Measurements from ENCODE around the gene HSD11B2.

Gene HSD11B2

DNA sequence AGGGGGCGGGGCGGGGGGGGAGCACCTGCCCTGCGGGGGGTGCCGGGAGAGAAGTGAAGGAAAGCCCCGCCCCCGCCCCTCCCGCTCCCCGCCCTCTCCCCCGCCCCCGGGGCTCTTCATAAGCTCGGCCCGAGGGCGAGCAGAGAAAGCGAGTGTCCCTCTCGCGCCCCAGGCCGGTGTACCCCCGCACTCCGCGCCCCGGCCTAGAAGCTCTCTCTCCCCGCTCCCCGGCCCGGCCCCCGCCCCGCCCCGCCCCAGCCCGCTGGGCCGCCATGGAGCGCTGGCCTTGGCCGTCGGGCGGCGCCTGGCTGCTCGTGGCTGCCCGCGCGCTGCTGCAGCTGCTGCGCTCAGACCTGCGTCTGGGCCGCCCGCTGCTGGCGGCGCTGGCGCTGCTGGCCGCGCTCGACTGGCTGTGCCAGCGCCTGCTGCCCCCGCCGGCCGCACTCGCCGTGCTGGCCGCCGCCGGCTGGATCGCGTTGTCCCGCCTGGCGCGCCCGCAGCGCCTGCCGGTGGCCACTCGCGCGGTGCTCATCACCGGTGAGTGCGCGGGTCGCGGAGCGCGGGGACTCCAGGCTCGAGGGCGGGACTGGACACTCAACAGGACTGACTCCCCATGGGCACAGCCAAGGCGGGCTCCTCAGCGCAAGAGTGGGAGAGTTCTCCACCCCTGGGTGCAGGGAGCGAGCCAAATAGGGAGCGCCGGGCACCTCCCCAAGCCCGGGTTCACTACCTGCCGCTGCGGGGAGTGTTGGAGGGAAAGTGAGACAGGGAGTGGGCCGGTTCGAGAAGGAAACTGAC is at the start of gene HSD11B2:
HSD11B2 (plus strand) TSS at position 145 of the 798 bp plus-strand sequence; CDS start at position 273, 128 bp downstream.
- no peaks in the 10 kb centered on the region; the same call in 1 of the 2 replicates for H3K4me1 ChIP-seq (ENCODE audit: control insufficient read depth, insufficient read depth, low read length)
- H3K4me3 ChIP-seq (ENCODE audit: low read depth, low read length), result peak within 1 kb of the TSS; percentile 17
- peaks cover 0 to 3% of the 10 kb centered on the region in 2 experiments; a peak in 1 of 3 replicates for H3K36me3 ChIP-seq (ENCODE audit: control insufficient read depth in 2 of 2, insufficient read depth in 1 of 2, low read length in 2 of 2)
- CTCF ChIA-PET, result interaction anchor here (0.7 to 1.2 kb wide), 2 partner anchors 14 to 164 kb away, joined by 3 to 4 read pairs; no protein-coding TSS in a partner anchor
- peak within 1 kb of the TSS; percentile 2; the same call in 1 of the 2 replicates for H3K27ac ChIP-seq (ENCODE audit: extremely low read depth, low read depth, low read length)
- POLR2A ChIA-PET, result interaction anchor here (0.5 to 1.2 kb wide), 5 partner anchors 10 to 153 kb away, joined by 3 to 6 read pairs (median 3); no protein-coding TSS in a partner anchor
- H3K9me3 ChIP-seq (ENCODE audit: control insufficient read depth, insufficient read depth, low read depth, low read length), result no peaks in the 10 kb centered on the region
- TF ChIP-seq ZNF837 (tag by site-specific recombination; IDR thresholded peaks at IDR 0.05), result no peak
- TF ChIP-seq ZNF19 (tag by site-specific recombination; IDR thresholded peaks at IDR 0.05; ENCODE audit: low read depth), result no peak
- no peak for TF ChIP-seq ZXDB (tag by site-specific recombination; IDR thresholded peaks at IDR 0.05)
- TF ChIP-seq ZNF112 (tag by site-specific recombination; IDR thresholded peaks at IDR 0.05), result no peak
- no peak for TF ChIP-seq MEIS1 (CRISPR knock-in tag; IDR thresholded peaks at IDR 0.05; ENCODE audit: borderline replicate concordance)
- no peak for TF ChIP-seq ZEB2 (tag by site-specific recombination; IDR thresholded peaks at IDR 0.05)
- no peak for TF ChIP-seq OSR2 (tag by site-specific recombination; IDR thresholded peaks at IDR 0.05)
- TF ChIP-seq ZNF175 (tag by site-specific recombination; IDR thresholded peaks at IDR 0.05), result no peak
- peak; percentile 27; the same call in 1 of the 2 replicates for TF ChIP-seq ZBTB20 (tag by site-specific recombination; IDR thresholded peaks at IDR 0.05)
- no peak for TF ChIP-seq GLI2 (tag by site-specific recombination; IDR thresholded peaks at IDR 0.05; ENCODE audit: borderline replicate concordance, low read depth)
- TF ChIP-seq ZNF530 (tag by site-specific recombination; IDR thresholded peaks at IDR 0.05; ENCODE audit: low read depth), result no peak
- peak; percentile 18; the same call in 1 of the 2 replicates for TF ChIP-seq ZIC2 (tag by site-specific recombination; IDR thresholded peaks at IDR 0.05)
- TF ChIP-seq ZNF37A (tag by site-specific recombination; IDR thresholded peaks at IDR 0.05), result no peak
- TF ChIP-seq KLF1 (tag by site-specific recombination; IDR thresholded peaks at IDR 0.05), result 0 out of 2 replicates have a peak, but pooled peaks have one; percentile 26
- TF ChIP-seq GLIS1 (tag by site-specific recombination; IDR thresholded peaks at IDR 0.05), result peak; percentile 21; the same call in 1 of the 2 replicates
- TF ChIP-seq PRDM1 (tag by site-specific recombination; IDR thresholded peaks at IDR 0.05), result peak; percentile 65
- no peak for TF ChIP-seq RBAK (tag by site-specific recombination; IDR thresholded peaks at IDR 0.05)
- 0 out of 2 replicates have a peak, but pooled peaks have one; percentile 1 for TF ChIP-seq KLF9 (tag by site-specific recombination; IDR thresholded peaks at IDR 0.05; ENCODE audit: low read depth)
- TF ChIP-seq ZNF311 (tag by site-specific recombination; IDR thresholded peaks at IDR 0.05; ENCODE audit: borderline replicate concordance), result no peak
- TF ChIP-seq, protein P1, sequence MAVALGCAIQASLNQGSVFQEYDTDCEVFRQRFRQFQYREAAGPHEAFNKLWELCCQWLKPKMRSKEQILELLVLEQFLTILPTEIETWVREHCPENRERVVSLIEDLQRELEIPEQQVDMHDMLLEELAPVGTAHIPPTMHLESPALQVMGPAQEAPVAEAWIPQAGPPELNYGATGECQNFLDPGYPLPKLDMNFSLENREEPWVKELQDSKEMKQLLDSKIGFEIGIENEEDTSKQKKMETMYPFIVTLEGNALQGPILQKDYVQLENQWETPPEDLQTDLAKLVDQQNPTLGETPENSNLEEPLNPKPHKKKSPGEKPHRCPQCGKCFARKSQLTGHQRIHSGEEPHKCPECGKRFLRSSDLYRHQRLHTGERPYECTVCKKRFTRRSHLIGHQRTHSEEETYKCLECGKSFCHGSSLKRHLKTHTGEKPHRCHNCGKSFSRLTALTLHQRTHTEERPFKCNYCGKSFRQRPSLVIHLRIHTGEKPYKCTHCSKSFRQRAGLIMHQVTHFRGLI (tag by site-specific recombination; IDR thresholded peaks at IDR 0.05), result no peak
- TF ChIP-seq, protein P2, sequence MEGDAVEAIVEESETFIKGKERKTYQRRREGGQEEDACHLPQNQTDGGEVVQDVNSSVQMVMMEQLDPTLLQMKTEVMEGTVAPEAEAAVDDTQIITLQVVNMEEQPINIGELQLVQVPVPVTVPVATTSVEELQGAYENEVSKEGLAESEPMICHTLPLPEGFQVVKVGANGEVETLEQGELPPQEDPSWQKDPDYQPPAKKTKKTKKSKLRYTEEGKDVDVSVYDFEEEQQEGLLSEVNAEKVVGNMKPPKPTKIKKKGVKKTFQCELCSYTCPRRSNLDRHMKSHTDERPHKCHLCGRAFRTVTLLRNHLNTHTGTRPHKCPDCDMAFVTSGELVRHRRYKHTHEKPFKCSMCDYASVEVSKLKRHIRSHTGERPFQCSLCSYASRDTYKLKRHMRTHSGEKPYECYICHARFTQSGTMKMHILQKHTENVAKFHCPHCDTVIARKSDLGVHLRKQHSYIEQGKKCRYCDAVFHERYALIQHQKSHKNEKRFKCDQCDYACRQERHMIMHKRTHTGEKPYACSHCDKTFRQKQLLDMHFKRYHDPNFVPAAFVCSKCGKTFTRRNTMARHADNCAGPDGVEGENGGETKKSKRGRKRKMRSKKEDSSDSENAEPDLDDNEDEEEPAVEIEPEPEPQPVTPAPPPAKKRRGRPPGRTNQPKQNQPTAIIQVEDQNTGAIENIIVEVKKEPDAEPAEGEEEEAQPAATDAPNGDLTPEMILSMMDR (tag by site-specific recombination; IDR thresholded peaks at IDR 0.05), result peak; percentile 60
- TF ChIP-seq ZNF423 (tag by site-specific recombination; IDR thresholded peaks at IDR 0.05), result 0 out of 2 replicates have a peak, but pooled peaks have one; percentile 46
- TF ChIP-seq SP2 (tag by site-specific recombination; IDR thresholded peaks at IDR 0.05), result 0 out of 2 replicates have a peak, but pooled peaks have one; percentile 15
- no peak for TF ChIP-seq ZNF501 (tag by site-specific recombination; IDR thresholded peaks at IDR 0.05)
- TF ChIP-seq ZNF843 (tag by site-specific recombination; IDR thresholded peaks at IDR 0.05), result no peak
- TF ChIP-seq ELK4 (IDR thresholded peaks at IDR 0.05; ENCODE audit: borderline replicate concordance, low read depth, low read length), result no peak
- TF ChIP-seq ZNF624 (tag by site-specific recombination; IDR thresholded peaks at IDR 0.05), result no peak
- TF ChIP-seq, protein P3, sequence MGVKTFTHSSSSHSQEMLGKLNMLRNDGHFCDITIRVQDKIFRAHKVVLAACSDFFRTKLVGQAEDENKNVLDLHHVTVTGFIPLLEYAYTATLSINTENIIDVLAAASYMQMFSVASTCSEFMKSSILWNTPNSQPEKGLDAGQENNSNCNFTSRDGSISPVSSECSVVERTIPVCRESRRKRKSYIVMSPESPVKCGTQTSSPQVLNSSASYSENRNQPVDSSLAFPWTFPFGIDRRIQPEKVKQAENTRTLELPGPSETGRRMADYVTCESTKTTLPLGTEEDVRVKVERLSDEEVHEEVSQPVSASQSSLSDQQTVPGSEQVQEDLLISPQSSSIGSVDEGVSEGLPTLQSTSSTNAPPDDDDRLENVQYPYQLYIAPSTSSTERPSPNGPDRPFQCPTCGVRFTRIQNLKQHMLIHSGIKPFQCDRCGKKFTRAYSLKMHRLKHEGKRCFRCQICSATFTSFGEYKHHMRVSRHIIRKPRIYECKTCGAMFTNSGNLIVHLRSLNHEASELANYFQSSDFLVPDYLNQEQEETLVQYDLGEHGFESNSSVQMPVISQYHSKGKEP (tag by site-specific recombination; IDR thresholded peaks at IDR 0.05), result 0 out of 2 replicates have a peak, but pooled peaks have one; percentile 20
- TF ChIP-seq ZNF747 (tag by site-specific recombination; IDR thresholded peaks at IDR 0.05), result no peak
- no peak for TF ChIP-seq KLF10 (tag by site-specific recombination; IDR thresholded peaks at IDR 0.05)
- 0 out of 2 replicates have a peak, but pooled peaks have one; percentile 46 for TF ChIP-seq ZBTB48 (tag by site-specific recombination; IDR thresholded peaks at IDR 0.05)
- no peak for TF ChIP-seq ZFP37 (tag by site-specific recombination; IDR thresholded peaks at IDR 0.05)
- TF ChIP-seq GLIS2 (tag by site-specific recombination; IDR thresholded peaks at IDR 0.05), result 0 out of 2 replicates have a peak, but pooled peaks have one; percentile 18
- TF ChIP-seq ZNF623 (tag by site-specific recombination; IDR thresholded peaks at IDR 0.05), result no peak

All from HEK293 (cell line).